GM18507 (cell line): Measurements from ENCODE around the gene MRNIP.
"Not testable (repeated sequence)": the region's sequence is repeated elsewhere in the genome, so short reads cannot be mapped to it uniquely, and the experiment has no call there.

ENCODE experiments used
- DNase-seq: peaks from one replicate; pipeline ENCODE4 v3.0.0; 2011; ENCODE audit warnings: low read depth; ENCODE audit not compliant: insufficient read length; ENCODE audit errors: extremely low spot score
- FAIRE-seq: peaks from 2 replicates; lab custom pipeline; 2011; peaks lifted over from hg19 to GRCh38; lab: Jason Lieb, UNC

MRNIP gene

DNA sequence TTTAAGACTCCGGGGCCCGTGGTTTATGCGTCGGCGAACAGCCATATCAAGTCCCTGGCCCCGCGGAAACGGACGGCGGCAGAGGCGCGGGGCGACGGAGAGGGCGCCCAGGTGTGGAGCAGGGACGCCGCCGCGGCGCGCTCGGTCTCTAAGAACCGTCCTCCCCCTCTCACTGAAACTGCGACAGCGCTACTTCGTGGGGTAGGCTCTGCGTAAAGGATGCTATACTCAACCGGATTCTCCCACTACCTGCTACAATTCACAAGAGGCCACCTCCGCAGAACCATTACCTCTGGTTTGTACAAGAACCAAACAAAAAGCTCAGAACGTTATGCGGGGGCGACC, 404 bp downstream of the MRNIP start:
- DNase-seq (no peak), FAIRE-seq (no peak)

DNA sequence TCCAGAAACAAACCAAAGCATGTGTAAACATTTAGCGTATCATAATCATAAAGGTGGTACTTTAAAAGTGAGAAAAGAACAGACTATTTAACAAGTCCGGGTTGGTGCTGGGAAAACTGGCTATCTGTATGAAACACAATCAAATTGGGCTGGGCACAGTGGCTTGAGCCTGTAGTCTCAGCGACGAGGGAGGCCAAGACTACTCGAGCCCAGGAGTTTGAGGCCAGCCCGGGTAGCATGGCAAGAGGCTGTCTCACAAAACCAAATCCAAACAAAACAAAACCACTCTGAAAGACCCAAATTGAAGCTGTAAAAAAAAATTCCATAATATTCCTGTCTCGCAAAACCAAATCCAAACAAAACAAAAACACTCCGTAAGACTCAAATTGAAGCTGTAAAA, 4.3 kb downstream of the MRNIP start:
- no peak for FAIRE-seq
- DNase-seq: no peak

DNA sequence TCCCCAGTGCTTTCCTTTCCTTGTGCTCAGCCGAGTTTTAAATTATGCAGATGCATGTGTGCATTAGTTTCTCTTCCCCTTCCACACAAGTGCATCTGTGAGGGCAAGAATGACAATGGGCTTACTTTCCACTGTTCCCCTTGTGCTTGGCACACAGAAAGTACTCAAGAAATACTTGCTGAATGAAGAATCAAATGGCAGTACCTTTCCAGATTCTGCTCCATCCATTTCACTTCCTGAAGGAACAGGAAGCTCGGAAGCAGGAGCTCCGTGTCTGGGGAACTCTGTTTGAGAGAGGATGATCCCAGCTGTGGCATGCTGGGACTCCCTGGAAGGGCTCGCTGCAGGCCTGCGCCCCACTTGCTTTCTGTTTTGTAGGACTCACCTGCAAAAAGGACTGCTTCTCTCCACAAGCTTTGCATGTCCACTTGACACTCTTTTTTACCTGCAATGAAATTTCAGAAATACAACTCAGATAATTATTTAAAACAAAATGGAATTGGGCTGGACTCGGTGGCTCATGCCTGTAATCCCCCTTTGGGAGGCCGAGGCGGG, 5.5 kb downstream of the MRNIP start:
- DNase-seq (no peak), FAIRE-seq (peak; percentile 86)

DNA sequence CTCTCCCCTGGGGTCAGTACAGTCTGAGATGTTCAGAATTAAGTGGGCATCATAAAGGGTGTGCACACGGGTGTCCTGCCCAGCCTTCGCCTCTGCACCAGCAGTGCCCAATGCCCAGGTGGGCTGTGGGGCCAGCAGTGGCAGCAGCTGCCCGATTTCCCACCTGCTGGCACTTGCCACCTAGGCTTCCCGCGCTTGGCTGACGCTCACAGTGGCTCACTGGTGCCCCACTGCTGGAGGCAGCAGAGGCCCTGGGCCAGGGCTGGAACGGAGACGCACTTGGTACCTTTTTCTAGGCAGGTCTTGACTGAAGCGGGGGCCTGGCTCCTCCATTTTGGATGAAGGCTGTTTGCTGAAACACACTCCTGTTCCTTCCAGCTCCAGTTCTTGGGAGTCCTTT, 17.0 kb downstream of the MRNIP start:
- FAIRE-seq (no peak), DNase-seq (no peak)

DNA sequence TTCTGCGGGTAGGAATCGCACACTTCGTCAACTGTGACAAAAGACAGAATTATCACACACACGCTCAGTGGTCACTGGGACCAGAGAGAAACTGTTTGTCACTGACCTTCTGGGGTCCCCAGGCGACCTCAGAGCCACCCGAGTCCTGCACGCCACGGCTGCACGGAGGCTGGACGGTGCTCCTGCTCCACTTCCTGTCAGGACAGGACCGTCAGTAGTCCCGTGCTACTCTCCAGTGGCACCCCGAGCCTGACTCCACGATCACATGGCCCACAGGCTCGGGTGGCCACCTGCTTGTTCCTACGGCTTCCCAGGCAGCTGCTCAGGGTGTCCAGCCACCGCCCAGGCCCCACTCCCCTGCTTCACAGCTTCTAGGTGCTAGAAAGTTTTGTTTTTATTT, 17.9 kb downstream of the MRNIP start:
- FAIRE-seq (no peak), DNase-seq (no peak)

DNA sequence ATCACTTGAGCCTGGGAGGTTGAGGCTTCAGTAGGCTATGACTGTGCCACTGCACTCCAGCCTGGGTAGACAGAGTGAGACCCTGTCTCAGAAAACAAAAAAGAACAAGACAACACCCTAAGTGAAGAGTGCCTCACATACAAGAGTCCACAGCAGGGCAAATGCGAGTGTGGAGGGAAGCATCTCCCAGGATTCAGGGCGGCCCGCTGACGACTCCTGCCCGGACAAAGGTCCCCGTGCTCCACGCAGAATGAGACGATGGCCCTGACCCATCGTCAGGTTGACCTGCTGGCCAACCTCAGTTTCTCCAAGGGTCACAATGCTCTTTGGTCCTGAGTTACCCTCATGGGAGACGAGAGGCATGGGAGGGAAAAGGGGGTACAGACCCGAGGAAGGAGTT, 18.3 kb downstream of the MRNIP start:
- DNase-seq: no peak
- FAIRE-seq: no peak

DNA sequence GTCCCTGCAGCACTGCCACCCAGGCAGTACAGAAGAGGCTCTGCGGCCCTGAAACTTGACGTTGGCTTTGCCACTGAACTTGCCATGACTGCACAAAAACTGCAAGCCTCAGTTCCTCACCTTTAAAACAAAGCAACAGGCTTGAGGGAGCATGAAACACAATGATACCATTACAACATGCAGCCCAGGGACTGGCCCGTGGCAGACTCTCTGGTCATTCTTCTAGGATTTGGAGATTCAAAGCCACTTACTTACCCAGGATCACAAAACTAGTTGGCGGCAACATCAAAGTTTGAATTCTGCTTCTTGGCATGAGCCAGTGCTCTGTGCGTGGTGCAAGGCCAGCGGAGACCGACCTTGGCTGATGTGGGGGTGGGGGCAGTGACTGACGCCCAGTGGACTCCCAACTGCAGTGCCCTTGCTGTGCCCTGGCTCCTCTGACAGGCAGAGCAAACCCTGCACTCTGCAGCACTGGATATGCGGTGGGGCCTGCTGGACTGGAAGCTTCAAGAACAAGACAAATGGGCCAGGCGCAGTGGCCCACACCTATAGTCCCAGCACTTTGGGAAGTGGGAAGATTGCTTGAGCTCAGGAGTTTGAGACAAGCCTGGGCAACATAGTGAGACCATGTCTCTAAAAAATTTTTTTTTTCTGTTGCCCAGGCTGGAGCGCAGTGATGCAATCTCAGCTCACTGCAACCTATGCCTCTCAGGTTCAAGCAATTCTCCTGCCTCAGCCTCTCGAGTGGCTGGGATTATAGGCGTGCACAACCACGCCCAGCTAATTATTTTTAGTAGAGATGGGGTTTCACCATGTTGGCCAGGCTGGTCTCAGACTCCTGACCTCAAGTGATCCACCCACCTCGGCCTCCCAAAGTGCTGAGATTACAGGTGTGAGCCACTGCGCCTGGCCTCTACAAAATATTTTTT, 19.0 kb downstream of the MRNIP start:
- FAIRE-seq (no peak), DNase-seq (no peak)

DNA sequence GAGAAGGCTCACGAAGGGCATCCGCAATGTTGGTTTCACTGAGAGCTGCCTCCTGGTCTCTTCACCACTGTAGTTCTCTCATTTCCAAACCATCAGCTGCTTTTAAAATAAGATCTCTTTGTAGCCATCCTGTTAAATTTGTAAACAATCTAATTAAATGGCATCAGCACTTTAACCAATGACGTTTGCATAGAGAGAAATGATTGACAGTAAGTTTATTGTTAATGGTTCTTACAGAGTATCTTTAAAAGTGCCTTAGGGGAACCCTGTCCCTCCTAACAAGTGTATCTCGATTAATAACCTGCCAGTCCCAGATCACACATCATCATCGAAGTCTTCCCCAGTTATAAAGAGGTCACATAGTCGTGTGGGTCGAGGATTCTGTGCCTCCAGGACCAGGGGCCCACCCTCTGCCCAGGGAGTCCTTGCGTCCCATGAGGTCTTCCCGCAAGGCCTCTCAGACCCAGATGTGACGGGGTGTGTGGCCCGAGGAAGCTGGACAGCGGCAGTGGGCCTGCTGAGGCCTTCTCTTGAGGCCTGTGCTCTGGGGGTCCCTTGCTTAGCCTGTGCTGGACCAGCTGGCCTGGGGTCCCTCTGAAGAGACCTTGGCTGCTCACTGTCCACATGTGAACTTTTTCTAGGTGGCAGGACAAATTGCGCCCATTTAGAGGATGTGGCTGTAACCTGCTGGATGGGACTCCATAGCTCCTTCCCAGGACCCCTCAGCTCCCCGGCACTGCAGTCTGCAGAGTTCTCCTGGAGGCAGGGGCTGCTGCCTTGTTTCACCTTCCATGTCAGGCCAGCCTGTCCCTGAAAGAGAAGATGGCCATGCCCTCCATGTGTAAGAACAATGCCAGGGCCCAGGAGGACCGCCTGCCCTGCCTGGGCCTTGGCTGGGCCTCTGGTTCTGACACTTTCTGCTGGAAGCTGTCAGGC, 21.3 kb downstream of the MRNIP start:
- FAIRE-seq (no peak), DNase-seq (no peak)

DNA sequence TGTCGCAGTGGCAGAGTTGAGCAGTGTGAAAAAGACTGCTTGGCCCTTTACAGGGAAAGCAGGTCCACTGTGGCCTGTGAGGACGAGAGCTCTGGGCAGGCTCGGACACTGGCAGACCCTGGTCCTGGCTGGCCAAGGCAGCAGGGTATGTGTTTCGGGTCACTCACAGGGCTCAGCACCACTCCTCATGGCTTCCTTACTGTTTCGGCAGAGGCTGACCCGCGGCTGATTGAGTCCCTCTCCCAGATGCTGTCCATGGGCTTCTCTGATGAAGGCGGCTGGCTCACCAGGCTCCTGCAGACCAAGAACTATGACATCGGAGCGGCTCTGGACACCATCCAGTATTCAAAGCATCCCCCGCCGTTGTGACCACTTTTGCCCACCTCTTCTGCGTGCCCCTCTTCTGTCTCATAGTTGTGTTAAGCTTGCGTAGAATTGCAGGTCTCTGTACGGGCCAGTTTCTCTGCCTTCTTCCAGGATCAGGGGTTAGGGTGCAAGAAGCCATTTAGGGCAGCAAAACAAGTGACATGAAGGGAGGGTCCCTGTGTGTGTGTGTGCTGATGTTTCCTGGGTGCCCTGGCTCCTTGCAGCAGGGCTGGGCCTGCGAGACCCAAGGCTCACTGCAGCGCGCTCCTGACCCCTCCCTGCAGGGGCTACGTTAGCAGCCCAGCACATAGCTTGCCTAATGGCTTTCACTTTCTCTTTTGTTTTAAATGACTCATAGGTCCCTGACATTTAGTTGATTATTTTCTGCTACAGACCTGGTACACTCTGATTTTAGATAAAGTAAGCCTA, 22.2 kb downstream of the MRNIP start:
- DNase-seq (no peak), FAIRE-seq (no peak)

DNA sequence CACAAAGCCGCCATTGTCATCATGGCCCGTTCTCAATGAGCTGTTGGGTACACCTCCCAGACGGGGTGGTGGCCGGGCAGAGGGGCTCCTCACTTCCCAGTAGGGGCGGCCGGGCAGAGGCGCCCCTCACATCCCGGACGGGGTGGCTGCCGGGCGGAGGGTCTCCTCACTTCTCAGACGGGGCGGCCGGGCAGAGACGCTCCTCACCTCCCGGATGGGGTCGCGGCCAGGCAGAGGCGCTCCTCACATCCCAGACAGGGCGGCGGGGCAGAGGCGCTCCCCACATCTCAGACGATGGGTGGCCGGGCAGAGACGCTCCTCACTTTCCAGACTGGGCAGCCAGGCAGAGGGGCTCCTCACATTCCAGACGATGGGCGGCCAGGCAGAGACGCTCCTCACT, 23.7 kb downstream of the MRNIP start:
- not testable (repeated sequence) for FAIRE-seq, DNase-seq

DNA sequence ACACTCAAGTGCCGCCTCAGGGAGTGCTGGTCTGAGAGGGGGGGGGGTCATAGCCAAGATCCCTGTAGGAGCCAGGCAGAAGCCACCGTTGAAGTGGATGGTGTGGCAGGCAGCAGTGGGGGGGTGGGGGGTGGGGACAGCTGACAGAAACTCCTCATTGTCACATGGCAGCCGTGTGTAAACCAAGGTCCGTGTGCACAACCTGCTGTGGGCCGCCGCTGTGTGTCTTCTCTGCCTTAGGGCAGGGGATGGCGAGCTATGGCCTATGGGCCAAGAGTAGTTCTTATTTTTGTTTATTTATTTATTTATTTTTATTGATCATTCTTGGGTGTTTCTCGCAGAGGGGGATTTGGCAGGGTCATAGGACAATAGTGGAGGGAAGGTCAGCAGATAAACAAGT, 24.5 kb downstream of the MRNIP start:
- FAIRE-seq (no peak), DNase-seq (no peak)

DNA sequence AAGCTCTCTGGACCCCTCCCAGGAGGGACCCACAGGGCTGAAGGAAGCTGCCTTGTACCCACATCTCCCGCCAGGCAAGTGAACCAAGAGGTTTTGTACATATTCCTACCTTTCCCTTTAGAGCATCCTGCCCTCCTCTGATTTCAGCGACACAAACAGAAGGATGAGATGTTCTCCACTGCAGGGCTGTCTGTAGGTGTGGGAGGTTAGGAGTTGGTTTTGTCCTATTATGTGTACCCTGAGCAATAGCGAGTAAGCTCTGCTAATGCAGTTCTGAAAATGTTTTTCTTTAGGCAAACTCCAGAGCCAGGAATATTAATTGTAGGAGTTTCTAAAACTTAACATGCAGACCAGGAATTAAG, 24.9 kb downstream of the MRNIP start:
- DNase-seq (no peak), FAIRE-seq (no peak)

DNA sequence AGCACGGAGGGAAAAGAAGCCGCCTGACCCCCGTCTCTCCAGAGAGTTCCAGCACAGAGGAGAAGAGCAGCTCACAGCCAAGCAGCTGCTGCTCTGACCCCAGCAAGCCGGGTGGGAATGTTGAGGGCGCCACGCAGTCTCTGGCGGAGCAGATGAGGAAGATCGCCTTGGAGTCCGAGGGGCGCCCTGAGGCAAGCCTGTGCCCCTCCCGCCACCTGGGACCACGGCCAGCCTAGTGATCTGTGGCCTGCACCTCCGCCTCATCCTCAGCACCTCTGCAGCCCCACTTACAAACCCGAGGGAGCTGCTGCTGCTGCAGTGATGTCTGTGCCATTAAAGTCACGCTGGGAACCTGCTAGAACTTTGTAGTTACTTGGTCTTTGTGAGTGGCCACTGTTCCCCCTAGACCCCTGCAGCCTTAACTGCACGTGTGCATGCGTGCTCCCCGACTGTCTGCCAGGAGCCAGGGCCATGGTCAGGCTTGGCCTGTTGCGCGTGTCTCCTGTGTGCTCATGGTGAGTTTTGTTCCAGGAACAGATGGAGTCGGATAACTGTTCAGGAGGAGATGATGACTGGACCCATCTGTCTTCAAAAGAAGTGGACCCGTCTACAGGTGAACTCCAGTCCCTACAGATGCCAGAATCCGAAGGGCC, 25.4 kb downstream of the MRNIP start:
- DNase-seq: no peak

DNA sequence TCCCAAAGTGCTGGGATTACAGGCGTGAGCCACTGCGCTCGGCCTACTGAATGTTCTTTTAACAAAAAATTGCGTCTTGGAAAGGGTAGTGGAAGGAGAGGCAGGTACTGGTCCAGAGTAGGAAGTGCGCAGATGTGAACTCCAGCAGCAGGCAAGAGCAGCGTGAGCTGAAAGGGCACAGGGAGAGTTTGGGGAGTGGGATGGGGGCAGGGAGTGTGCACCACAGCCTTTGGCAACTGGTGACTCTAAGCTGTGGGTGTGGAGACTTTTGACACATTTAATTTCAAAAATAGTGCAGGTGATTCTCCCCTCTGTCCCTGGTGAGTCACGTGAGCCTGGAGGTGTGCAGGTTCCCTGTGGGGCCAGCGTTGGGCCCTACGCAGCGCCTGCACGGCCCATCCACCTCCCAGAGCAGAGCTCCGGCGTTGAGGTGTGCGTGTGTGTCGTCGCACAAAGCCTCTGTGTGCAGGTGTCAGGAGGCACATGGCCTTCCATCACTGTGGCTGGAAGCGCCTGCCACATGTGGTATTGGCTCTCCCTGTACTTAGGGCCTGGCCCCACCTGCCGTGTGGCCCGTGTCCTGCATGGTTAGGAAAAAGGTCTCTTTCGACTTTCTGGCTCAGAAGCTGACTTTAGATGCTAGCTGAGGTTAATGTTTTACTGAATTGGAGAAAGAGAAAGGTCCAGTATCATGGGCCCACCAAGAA, 26.4 kb downstream of the MRNIP start:
- no peak for FAIRE-seq
- no peak for DNase-seq

More for the DNA sequence above, 25.4 kb downstream of the MRNIP start:
- no peak for FAIRE-seq

DNA sequence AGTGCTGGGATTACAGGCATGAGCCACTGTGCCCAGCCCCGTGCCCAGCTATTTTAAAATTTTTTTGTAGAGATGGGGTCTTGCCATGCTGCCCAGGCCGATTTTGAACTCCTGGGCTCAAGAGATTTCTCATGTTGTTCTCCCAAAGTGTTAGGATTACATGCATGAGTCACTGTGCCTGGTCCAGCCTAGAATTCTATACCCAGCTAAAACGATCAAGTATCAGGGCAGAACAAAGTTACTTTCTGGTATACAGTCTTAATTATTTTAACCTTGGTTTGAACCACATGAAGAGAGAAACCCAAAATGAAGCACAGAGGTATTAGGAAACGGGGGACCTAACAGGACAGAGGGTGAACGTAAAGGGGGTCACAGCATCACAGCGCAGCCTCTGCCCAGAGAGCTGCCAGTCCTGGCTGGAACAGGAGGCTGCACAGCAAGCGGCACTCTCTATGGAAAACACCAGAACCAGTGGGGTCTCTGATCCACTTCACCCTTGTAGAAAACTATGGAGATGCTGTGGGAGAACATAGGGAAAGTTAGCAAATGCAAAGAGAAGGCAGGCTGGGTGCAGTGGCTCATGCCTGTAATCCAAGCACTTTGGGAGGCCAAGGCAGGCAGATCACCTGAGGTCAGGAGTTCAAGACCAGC, 27.7 kb downstream of the MRNIP start:
- FAIRE-seq: no peak

DNA sequence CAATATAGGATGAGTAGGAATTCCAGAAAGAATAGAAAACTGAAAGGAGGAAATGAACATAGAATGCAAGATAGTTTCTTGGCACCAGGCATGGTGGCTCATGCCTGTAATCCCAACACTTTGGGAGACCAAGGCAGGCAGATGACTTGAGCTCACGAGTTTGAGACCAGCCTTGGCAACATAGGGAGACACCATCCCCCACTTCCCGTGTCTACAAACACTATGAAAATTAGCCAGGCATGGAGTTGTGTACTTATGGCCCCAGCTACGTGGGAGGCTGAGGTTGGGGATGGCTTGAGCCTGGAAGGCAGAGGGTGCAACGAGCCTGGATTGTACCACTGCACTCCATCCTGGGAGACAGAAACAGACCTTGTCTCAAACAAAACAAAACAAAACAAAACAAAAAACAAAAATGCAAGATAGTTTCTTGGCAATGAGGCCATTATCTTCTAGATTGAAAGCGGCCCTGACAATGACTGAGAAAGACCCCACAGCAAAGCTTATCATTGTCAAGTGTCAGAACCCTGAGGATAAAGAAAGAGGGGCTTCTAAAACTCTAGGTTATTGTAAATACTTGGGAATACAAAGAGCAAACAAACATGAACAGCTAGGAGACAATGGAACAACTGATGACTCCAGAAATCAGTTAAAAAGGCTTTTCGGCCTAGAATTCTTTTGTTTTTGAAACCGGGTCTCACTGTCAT, 28.7 kb downstream of the MRNIP start:
- no peak for DNase-seq

More for the DNA sequence above, 27.7 kb downstream of the MRNIP start:
- no peak for DNase-seq

DNA sequence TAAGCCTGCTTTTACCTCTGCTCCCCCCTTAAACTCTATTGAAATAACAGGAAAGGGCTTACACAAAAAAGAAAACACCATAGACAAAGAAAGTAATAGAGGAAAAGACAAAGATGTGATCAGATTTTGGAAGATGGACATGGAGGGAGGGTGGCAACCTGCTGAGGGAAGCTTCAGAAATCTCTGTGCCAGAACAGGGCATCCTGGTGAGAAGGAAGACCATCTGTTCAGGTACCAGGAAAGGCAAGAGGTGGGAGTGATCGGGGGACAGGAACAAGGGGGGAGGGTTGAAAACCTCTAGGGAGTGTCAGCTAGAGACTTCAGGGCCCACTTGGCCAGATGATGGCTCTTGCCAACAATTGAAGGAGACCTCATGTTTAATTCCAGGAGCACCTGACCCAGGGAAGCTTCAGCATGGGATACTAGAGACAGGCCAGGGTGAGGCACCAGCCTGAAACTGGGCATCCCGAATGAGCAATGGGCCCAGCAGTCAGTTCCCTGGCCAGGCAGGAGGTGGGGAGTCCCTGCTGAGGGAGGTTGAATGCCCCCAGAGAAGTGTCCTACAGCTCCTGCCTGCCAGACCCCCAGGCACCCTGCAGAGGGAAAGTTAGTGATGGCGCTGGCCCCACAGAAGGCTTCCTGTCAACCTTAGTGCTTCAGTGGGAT, 29.7 kb downstream of the MRNIP start:
- no peak for FAIRE-seq
- no peak for DNase-seq

More for the DNA sequence above, 28.7 kb downstream of the MRNIP start:
- no peak for FAIRE-seq
